ENCODE results near the gene CLN5.
A peak's percentile ranks its signal among the peaks of the same experiment; 100 is the strongest.

The CLN5 gene

DNA sequence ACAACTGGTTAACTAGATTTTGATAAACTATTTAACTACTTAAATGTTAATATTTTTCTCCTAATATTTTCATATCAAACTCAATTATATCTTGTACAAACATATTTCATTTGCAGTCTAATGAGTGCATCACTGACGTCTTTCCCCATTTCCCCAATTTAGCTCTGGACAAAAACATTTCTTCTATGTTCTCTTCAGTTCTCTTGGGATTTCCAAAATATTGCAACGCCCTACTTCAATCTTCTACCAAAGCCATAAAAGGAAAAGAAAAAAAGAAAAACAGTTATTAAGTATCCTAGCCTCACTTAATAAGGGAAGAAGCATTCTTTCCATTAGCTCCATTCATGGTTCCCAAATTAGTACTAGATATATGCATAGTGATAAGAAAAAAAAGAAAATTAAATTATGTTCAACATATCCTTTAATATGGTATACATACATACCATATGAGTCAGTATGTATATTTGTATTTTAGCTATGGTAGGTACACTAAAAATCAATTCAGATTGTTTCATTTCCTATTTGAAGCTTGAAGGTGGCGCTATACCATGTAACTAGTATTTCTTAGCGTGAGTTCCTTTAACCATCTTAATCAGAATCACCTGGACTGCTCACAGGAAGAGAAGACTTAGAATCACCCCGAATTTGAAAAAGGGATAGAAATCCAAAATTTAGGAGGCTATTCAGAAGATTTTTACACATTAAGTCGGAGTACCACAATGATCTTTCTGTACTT, 25.2 kb downstream of the CLN5 start:
- DNase-seq (ENCODE audit: low read depth in 3 of 3): no peak

DNA sequence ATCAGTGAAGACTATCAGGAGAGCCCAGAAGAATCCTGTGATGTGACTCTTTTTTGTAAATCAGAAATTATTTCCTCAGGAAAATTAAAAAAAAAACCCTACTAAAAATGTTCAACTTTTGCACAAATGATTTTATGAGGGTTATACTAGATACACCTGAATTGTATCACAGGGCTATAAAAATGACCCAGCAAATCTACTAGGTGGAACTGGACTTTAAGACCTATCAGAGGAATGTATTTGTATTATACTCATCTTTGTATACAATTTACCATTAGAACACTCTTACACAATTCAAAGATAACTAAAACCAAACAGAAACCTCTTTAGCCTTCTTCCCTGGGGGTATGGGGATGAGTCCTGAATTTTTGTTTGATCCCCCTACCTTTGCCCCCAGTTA, 27.9 kb downstream of the CLN5 start:
- DNase-seq (ENCODE audit: low read depth in 3 of 3): no peak

DNA sequence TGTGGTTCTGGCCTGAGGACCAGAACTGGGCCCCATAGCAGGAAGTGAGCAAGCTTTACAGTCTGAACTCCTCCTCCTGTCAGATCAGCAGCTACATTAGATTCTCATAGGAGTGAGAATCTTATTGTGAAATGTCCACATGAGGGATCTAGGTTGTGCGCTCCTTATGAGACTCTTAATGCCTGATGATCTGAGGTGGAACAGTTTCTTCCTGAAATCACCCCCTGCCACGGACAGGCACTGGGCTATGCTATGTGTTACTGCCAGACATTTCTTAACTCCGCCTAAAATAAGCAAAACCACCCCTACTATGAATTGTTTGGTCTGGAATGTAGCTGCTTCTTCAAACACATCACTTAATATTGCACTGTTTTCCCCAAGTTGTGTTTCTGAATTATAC, 30.5 kb downstream of the CLN5 start:
- no peak for DNase-seq (ENCODE audit: low read depth in 3 of 3)

DNA sequence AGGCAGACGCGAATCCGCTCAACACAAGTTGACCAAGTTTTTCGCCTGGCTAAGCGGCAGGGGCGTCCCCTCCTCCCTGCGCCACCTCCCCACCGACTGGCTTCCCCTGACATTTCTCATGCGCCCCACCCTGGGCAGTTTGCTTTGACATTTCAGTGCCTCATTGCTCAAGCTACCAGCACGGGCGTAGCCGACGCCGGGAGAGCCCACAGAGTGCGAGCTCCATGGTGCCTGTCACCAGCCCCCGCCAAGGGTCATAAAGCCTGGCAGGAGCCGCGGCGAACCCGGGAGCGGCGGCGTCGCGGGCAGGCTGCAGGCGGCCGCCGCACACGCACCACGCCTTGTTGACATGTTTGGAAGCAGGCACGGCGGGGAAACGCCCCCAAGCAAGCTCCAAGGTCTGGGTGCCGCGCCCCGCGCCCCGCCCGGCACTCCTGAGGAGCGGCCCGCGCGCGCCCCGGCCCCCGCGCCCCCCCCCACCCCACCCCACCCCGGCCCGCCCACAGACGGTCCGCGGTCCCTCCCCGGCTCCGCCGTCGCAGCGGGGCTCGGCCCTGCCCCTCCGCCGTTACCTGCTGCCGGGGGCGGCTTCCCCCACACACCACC, 34.5 kb downstream of the CLN5 start:
- DNase-seq (ENCODE audit: low read depth in 3 of 3): peak; percentile 43 to 73 (median 52)

DNA sequence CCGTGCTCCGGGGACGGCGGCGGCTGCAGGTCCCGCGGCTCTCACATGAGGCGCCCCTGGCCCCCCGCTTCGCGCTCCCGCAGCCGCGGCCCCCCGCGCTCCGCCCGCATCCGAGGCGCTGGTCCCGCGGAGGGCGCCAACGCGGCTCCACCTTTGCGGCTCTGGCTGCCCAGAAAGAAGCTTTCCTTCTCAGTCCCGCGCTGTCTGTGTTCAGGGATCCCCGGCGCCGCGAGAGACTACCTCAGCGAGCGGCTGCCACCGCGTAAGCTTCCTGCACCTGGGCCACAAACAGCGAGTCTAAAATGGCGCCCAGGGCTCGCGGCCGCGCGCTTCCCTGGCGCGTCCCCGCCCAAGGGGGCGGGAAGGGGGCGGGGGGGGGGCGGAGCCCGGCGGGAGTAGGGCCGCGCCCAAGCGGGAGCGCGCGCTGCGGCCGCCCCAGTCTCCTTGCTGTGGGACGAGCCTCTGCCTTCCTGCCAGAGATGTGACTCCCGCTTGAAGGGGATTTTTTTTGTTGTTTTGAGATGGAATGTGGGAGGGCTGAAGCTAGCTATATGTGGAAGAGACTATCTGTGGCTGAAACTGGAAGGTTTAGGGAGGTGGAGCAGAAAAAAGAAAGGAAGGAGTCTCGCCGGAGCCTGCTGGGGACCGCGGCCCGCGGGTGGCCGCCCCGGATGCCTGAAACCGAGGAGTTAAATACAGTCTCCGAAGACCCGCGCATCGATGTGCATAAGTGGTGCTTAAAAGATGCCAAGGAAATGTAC, 35.2 kb downstream of the CLN5 start, which contains the start of gene FBXL3:
FBXL3 (minus strand) TSS at position 299 of the 761 bp plus-strand sequence. CDS start 5,299 bp downstream, outside the sequence.
- peak; percentile 70 to 77 (median 71) for DNase-seq (ENCODE audit: low read depth in 3 of 3)

DNA sequence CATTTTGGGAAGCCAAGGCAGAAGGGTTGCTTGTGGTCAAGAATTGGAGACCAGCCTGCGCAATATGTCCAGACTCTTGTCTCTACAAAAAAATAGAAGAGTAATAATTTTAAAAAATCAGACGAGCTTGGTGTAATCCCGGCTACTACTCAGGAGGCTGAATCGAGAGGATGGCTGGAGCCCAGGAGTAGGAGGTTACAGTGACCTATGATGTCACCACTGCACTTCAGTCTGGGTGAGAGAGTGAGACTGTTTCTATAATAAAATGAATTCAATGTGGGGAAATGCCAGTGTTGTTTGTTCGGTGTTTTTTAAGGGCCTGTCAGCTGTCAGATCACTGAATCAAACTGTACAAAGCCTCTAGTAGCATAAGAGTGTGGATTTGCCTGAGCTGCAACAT, 36.3 kb downstream of the CLN5 start:
- DNase-seq (ENCODE audit: low read depth in 3 of 3): no peak

DNA sequence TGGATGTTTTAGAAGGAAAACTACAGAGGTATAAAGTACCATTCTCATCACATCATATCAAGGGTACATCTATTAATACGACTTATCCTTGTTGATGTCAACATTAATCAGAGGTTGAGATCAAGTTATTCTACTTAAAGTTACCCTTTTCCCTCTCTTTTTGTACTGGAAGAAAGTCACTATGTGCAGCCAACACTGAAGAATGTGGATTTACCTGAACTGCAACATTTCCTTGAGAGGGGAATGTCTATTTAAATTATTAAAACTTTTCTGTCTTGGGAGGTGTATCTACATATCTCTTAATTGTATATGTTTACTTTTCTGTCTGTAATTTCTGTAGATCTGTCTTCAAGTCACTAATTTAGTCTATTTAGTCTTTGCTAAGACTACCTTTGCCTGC, 37.6 kb downstream of the CLN5 start:
- DNase-seq (ENCODE audit: low read depth in 3 of 3): no peak

DNA sequence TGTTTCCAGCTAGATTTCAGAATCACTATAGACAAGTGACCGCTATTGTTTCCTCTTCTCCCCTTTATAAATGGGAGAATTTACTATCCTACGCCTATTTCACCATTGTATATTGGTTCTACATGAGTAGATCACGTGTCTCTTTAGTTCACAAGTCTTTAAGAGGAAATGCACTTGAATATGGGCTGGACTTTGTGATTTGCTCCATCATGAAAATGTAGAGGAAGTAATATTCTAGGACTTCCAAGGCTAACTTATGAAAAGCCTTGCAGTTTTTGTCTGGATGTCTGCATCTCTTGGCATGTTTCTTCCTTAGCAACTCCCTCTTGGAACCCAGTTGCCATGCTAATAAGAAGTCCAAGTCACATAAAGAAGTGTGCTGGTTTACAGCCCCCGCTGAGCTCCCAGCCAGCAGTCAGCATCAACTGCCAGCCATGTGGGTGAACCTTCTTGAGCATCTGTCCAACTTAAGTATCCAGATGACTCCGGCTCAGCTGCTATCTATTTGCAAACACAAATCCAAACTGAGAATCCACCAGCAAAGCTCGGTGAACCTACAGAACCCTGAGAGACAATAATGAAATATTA, 39.9 kb downstream of the CLN5 start:
- no peak for DNase-seq (ENCODE audit: low read depth in 3 of 3)

DNA sequence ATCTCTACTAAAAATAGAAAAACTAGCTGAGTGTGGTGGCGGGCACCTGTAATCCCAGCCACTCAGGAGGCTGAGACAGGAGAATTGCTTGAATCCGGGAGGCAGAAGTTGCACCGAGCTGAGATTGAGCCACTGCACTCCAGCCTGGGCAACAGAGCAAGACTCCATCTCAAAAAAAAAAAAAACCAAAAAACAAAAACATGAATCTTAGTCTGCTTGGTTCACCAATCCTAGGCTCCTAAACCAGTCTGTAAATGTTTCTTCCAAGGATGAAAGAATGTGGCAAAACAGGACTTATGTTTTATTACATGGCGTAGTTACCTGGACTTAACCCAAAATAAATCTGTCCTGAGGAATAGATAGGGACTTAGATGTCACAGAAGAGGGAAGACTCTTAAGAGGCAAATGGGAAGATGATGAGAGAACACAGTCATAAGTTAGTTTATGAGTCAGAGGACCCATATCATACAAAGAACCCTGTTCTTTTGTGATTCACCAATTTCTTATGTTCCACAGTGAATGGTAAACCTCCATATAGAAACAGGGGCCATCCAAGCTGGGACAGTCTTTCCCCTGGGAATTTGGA, 41.9 kb downstream of the CLN5 start:
- DNase-seq (ENCODE audit: low read depth in 3 of 3): no peak

DNA sequence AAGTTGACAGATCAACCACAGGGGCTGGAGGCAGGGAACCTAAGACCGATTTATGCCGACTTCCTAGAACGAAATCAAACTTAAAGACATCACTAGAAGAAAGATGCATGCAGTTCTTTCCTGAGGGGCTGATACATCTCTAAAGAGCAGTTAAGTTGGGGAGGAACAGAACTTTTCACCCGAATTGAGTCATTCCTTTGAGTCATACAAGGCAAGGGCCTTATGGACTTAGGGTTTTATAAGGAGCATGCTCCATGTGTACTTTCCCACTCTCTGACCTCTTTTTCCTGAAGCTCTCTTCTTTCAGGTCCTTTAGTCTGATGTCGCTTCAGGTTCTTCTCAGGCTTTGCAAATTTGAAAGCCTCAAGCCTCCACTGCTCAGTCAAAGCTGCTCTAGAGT, 43.0 kb downstream of the CLN5 start:
- no peak for DNase-seq (ENCODE audit: low read depth in 3 of 3)

DNA sequence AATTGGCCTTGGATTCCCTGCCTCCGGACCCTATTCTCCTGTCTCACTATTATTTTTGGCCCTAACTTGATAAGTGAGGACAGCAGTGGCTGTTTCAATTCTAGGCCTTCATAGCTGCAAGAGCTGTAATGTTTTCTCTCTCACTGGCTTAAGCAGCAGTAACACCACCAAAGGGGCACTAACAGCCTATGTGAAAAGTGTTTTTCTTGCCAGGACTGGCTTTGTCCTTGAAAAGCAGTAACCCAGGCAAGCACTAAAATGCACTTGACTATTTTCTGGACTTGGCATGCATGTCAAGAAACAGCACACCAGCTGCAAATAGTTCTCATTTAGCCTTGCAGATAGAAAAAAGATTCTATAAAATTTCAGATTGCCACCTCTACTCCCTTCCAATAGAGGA, 44.4 kb downstream of the CLN5 start:
- no peak for DNase-seq (ENCODE audit: low read depth in 3 of 3)

DNA sequence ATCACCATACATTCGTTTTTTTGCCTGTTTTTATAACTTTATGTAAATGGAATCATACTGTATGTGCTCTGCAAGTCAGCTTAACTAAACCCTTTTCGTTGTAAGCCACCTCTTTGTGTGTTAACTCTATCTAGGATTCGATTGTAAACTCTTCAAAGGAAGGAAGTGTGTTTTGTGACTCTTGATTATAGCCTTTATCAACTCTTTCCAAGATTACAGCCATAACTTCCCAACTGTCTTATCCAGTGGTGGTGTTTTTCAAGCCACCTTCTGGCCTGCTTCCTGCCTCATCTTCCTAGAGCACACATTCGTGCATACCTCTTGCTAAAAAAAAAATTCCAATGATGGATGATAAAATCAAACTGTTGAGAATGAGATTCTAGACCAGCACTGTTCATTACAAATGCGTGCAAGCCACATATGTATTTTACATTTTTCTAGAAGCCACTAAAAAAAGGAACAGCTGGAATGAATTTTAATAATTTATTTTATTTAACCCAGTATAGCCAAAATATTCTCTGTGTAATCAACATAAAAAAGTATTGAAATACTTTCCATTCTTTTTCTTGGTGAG, 47.1 kb downstream of the CLN5 start:
- DNase-seq (ENCODE audit: low read depth in 3 of 3): no peak

DNA sequence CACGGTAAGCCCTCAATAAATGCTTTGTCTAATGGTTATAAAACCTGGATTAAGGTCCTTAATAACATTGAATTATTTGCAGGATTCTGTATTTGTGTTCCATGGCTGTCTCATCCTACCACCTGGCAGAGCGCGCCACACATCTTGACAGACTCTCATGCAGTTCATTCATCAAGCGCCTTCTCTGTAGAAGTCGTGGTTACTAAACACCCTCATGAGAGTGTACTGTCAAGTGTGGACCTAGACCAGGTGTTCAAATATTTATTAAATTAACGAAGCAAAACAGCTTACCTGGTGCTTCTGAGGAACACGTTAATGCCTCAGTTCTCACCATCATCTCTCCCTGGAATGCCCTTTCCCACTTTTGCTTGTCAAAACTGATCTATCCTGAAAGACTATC, 48.2 kb downstream of the CLN5 start:
- no peak for DNase-seq (ENCODE audit: low read depth in 3 of 3)

DNA sequence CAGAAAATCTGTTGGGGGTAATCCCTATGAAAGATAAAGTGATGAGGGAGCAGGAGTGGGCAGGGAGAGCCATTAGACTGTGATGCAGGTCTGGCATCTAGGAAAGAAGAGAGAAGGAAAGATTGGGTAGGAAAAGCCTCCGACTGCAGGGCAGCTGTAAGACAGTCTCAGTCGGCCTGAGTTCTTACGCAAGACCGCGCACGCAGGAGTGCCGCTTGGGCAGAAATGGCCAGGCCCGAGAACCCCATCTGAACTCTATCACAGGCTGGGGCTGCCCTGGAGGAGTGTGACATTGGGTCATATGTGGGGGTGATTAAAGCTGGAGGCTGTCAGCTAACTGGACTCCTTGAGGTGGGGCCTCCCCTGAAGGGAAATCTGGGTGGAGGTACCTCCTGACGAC, 49.0 kb downstream of the CLN5 start:
- no peak for DNase-seq (ENCODE audit: low read depth in 3 of 3)

DNA sequence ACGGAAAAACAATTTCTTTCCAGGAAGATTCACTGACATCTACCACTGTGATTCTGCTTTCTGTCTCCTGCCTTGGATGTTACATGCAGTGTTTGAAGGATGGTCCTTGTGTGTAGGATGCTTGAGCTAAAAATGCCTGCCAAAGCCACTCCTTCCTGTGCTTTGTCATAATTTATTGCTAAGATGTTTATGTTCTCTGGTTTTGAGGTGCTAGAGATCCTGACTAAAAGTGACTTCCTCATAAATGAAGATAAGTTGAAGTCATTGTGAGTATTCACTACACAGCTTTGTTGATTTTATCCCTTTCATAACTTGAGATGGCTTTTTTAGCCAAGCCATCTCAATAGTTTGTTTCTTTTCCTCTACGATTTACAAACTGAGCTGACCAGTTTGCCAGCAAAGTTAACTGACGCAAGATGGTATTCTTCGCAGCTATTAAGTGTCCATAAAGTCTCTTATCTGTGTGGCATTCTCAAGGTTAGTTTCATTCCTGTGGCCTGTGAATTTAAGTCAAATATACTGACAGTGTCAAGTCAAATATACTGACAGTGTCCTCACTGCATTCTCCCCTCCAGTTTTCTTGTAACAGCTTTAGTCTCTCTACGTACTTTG, 50.8 kb downstream of the CLN5 start:
- no peak for DNase-seq (ENCODE audit: low read depth in 3 of 3)

DNA sequence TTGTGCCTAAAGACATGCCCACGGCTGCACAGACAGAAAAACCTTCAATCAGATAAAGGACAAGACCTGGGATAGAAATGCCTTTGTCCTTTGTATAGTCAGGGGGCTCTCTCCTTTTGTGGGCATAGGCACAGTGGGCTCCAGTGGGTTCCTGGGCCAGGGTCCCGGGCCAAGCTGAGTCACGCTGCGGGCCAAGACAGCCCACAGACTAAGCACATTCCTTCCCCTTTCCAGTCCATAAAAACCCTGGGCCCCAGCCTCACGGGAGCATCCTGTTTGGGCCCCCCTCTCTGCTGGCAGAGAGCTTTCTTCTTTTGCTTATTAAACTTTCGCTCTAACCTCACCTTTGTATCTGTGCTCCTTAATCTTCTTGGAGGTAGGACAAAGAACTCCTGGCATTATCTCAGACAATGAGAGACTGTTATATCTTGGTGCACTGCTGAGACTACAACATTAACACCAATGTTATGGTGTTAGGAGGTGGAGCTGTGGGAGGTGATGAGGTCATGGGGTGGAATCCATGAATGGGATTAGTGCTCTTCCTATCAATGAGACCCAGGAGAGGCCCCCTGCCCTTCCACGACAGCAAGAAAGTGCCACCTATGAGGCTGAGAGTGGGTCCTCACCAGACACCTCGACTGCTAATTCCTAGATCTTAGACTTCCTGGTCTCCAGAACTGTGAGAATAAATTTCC, 55.9 kb downstream of the CLN5 start:
- DNase-seq (ENCODE audit: low read depth in 3 of 3): no peak

DNA sequence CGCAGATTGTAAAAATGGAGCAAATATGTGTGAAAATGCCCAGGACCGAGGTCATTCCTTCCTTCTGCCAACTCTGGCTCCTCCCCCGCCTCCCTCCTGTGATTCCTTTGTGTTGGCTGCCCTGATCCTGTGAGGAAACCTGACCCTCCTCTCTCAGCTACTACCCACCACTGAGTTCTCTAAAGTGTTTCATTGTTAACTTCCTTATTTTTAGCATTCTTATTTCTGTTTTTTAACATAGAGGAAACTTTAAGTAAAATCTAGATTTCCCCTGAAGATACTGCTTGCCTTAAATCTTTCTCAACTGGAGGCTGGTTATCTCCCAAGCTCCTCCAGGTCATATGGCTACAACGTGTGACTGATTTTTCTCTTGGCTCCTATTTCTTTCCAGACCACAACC, 56.8 kb downstream of the CLN5 start:
- DNase-seq (ENCODE audit: low read depth in 3 of 3): no peak

DNA sequence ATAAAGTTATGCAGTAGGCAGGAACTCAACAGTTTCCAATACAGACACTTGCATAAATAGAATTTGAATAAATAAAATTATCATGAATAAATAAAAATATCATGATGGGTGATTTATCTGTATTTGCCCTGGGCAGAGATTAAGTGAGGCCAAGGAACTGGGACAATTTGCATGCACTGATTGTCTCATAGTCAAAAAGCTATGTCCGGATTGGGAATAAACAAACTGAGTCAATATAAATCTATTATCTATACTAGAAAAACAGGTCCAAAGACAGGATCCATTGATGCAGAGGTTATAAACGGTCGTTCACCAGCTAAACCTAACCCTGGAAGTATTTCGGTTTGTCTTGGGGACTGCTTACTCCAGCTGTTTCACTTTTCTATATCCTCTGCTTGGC, 61.3 kb downstream of the CLN5 start:
- no peak for DNase-seq (ENCODE audit: low read depth in 3 of 3)
